Prostate gland (tissue), 2 donors: Measurements from ENCODE around the gene RPN2.

Experiments used
- POLR2A ChIP-seq: fragments of 450-650 bp; IDR thresholded peaks from one replicate; pipeline ENCODE4 v1.6.1; 2016; ENCODE audit warnings: antibody characterized with exemption, mild to moderate bottlenecking
- POLR2AphosphoS5 ChIP-seq: sonication (generic); formaldehyde crosslinking; IDR thresholded peaks from one replicate; pipeline ENCODE4 v1.6.1; 2017; ENCODE audit warnings: antibody characterized with exemption
- TF ChIP-seq, protein P1 (sequence below), 4 experiments: fragments of 200-600 bp in 2 of 4; fragments of 450-650 bp in 2 of 4; sonication (generic) in 2 of 4; IDR thresholded peaks; 1 replicate in 3 of 4; 2 replicates in 1 of 4; pipeline ENCODE4 v1.5.1; 2016 to 2019; ENCODE audit warnings: antibody characterized with exemption in 4 of 4, mild to moderate bottlenecking in 2 of 4, moderate library complexity in 2 of 4

DNA sequence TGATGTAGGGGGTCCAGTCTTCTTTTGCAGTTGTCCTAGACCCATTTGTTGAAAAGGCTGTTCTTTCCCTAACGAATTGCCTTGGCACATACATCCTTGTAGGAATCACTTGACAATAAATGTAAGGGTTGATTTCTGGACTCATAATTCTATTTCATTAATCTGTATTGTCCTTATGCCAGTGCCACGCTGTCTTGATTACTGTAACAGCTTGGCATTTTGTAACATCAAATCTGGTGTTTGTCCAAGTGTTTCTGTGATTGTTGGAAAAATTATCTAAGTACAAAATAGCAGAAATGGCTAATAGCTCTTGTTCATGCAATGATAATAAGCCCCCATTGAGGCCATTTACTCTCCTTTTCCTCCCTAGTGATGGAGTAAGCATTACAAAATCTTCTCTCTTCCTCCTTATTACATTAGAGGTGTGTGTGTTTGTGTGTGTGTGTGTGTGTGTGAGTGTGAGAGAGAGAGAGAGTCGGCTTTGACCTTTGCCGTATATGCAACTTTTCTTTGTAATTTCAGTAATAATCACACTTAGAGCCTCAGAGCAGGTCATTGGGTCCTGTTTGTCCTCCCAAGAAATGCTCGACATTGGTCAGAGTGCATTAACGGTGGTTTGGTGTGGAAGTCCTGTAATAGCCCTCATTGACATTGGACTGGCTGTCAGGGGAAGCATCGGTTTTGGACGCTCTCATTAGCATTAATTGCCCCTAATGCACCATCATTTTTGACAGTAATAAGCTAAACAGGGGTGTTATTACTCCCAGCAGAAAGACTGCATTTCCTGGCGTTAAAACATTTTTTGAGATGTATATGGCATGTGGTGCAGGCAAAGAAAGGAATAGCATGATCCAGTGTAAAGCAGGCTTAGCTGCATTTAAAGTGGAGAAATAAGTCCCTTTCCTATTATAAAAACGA, 40.9 kb downstream of the RPN2 start:
- TF ChIP-seq, protein P1, sequence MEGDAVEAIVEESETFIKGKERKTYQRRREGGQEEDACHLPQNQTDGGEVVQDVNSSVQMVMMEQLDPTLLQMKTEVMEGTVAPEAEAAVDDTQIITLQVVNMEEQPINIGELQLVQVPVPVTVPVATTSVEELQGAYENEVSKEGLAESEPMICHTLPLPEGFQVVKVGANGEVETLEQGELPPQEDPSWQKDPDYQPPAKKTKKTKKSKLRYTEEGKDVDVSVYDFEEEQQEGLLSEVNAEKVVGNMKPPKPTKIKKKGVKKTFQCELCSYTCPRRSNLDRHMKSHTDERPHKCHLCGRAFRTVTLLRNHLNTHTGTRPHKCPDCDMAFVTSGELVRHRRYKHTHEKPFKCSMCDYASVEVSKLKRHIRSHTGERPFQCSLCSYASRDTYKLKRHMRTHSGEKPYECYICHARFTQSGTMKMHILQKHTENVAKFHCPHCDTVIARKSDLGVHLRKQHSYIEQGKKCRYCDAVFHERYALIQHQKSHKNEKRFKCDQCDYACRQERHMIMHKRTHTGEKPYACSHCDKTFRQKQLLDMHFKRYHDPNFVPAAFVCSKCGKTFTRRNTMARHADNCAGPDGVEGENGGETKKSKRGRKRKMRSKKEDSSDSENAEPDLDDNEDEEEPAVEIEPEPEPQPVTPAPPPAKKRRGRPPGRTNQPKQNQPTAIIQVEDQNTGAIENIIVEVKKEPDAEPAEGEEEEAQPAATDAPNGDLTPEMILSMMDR (IDR thresholded peaks at IDR 0.05): no peak
- no peak for TF ChIP-seq POLR2AphosphoS5
- TF ChIP-seq POLR2A: no peak
